PC-9 (cell line): ENCODE results near the gene LYRM7. TPM values are rescaled to one million over a fixed set of nuclear protein-coding genes. Genes with fewer than 3 reads are reported as not detected.

Source experiments
- BruUV-seq: library from RNA; stranded (reverse); fragments of 400-500 nt; replicated peaks from 2 replicates; lab custom pipeline; 2021; lab: Mats Ljungman, UMichigan
- CTCF ChIA-PET: fragments of 300-600 bp; sonication (Branson Sonifier 250); formaldehyde crosslinking; loops from one replicate; lab custom pipeline; 2022; ENCODE audit warnings: antibody characterized with exemption; lab: Charles Lee
- POLR2A ChIA-PET: fragments of 300-600 bp; sonication (Branson Sonifier 250); formaldehyde crosslinking; loops from one replicate; lab custom pipeline; 2022; ENCODE audit warnings: antibody characterized with exemption; ENCODE audit not compliant: unreplicated experiment; lab: Charles Lee
- DNase-seq, 2 experiments: peaks; one replicate each; pipeline versions ENCODE4 v3.0.0 to v3.0.0-alpha.2; 2015 to 2022; ENCODE audit warnings: mixed read lengths in 1 of 2
- H2AFZ ChIP-seq: fragments of 200-600 bp; sonication (generic); 2 replicates; pipeline ENCODE4 v1.8.1; 2017; ENCODE audit warnings: antibody characterized with exemption
- H3F3A ChIP-seq: fragments of 200-600 bp; sonication (generic); 2 replicates; pipeline ENCODE4 v1.8.1; 2017; ENCODE audit warnings: antibody characterized with exemption, mild to moderate bottlenecking, low read depth; ENCODE audit not compliant: insufficient read depth
- H3K27ac ChIP-seq: fragments of 200-600 bp; sonication (generic); 2 replicates; pipeline ENCODE4 v1.6.1; 2016; ENCODE audit warnings: mixed run types
- H3K27me3 ChIP-seq: fragments of 200-600 bp; sonication (generic); 2 replicates; pipeline ENCODE4 v1.6.1; 2016; ENCODE audit warnings: low read depth, mixed run types; ENCODE audit not compliant: insufficient read depth
- H3K36me3 ChIP-seq: fragments of 200-600 bp; sonication (generic); 2 replicates; pipeline ENCODE4 v1.6.1; 2016; ENCODE audit warnings: low read depth, mixed run types
- H3K4me1 ChIP-seq: fragments of 200-600 bp; sonication (generic); replicated peaks from 2 replicates; pipeline ENCODE4 v1.6.1; 2016; ENCODE audit warnings: mixed run types; ENCODE audit not compliant: insufficient read depth
- H3K4me2 ChIP-seq: fragments of 200-600 bp; sonication (generic); 2 replicates; pipeline ENCODE4 v1.6.1; 2017; ENCODE audit warnings: mixed run types
- H3K4me3 ChIP-seq: fragments of 200-600 bp; sonication (generic); 2 replicates; pipeline ENCODE4 v1.6.1; 2016; ENCODE audit warnings: mixed run types
- H3K79me2 ChIP-seq: fragments of 200-600 bp; sonication (generic); 2 replicates; pipeline ENCODE4 v1.6.1; 2017; ENCODE audit warnings: low read depth, mixed run types
- H3K9me2 ChIP-seq: fragments of 200-600 bp; sonication (generic); 2 replicates; pipeline ENCODE4 v1.8.1; 2017; ENCODE audit warnings: mild to moderate bottlenecking; ENCODE audit not compliant: insufficient read depth
- H3K9me3 ChIP-seq: fragments of 200-600 bp; sonication (generic); 2 replicates; pipeline ENCODE4 v1.8.1; 2016; ENCODE audit warnings: low read depth; ENCODE audit not compliant: insufficient read depth
- H4K20me1 ChIP-seq: fragments of 200-600 bp; sonication (generic); 2 replicates; pipeline ENCODE4 v1.8.1; 2017; ENCODE audit not compliant: insufficient read depth
- CTCF ChIP-seq: fragments of 200-600 bp; sonication (generic); conservative IDR thresholded peaks from 2 replicates; pipeline ENCODE4 v1.6.1; 2017; ENCODE audit warnings: mixed run types, antibody characterized with exemption, mild to moderate bottlenecking, moderate library complexity
- EZH2 ChIP-seq: fragments of 200-600 bp; sonication (generic); IDR thresholded peaks from 2 replicates; pipeline ENCODE4 v1.8.0; 2017; ENCODE audit warnings: antibody characterized with exemption, low read depth
- intact Hi-C: fragments of 100-400 bp; cut with micrococcal nuclease; formaldehyde crosslinking; loops from one replicate; pipeline ENCODE4 v1.10.0; 2022; ENCODE audit not compliant: unreplicated experiment
- total RNA-seq: library from RNA; stranded (reverse); gene quantifications from 2 replicates; pipeline ENCODE4 v1.2.3, GENCODE V29; 2021

The LYRM7 gene
- total RNA-seq, 1 experiment from 2014 or later = 9.5 TPM

- H3K9me3 ChIP-seq = no peaks in the 10 kb centered on the region
- POLR2A ChIA-PET = no interaction called here
- H3K4me1 ChIP-seq = no peaks in the 10 kb centered on the region
- no peaks in the 10 kb centered on the region for H3K9me2 ChIP-seq
- no peak for DNase-seq
- no peak overlapping the region for H3K27ac ChIP-seq
- intact Hi-C loops = no loop called here
- no peak overlapping the region for H3K4me3 ChIP-seq
- peaks cover 3% of the 10 kb centered on the region; the same call in 1 of the 2 replicates for H3F3A ChIP-seq
- no peaks in the 10 kb centered on the region for H3K79me2 ChIP-seq
- no peak overlapping the region for H2AFZ ChIP-seq
- H3K27me3 ChIP-seq = no peaks in the 10 kb centered on the region
- BruUV-seq = no TSS peak
- H4K20me1 ChIP-seq = no peaks in the 10 kb centered on the region
- no peak overlapping the region for H3K4me2 ChIP-seq
- CTCF ChIA-PET = no interaction called here
- no peak for TF ChIP-seq EZH2
- no peak for TF ChIP-seq CTCF
- H3K36me3 ChIP-seq = no peaks in the 10 kb centered on the region
These were observed 38.9 kb downstream of the LYRM7 start for GRCh38 chr5:131209506-131210150.

- Histone ChIP-seq H3K27me3 (no peaks in the 10 kb centered on the region), H4K20me1 (no peaks in the 10 kb centered on the region), H3K4me3 (no peak overlapping the region), H3K4me1 (no peaks in the 10 kb centered on the region), H3K9me3 (no peaks in the 10 kb centered on the region), H3K9me2 (no peaks in the 10 kb centered on the region), H3K4me2 (no peak overlapping the region), H2AFZ (no peak overlapping the region), H3K36me3 (no peaks in the 10 kb centered on the region), H3K79me2 (no peaks in the 10 kb centered on the region), H3K27ac (no peak overlapping the region), H3F3A (peaks cover 3% of the 10 kb centered on the region; the same call in 1 of the 2 replicates)
- DNase-seq = no peak
- ChIA-PET POLR2A (no interaction called here), CTCF (no interaction called here)
- intact Hi-C loops = no loop called here
- TF ChIP-seq CTCF (no peak), EZH2 (no peak)
- BruUV-seq = no TSS peak
These were observed 39.4 kb downstream of the LYRM7 start for GRCh38 chr5:131210151-131210510.

DNA sequence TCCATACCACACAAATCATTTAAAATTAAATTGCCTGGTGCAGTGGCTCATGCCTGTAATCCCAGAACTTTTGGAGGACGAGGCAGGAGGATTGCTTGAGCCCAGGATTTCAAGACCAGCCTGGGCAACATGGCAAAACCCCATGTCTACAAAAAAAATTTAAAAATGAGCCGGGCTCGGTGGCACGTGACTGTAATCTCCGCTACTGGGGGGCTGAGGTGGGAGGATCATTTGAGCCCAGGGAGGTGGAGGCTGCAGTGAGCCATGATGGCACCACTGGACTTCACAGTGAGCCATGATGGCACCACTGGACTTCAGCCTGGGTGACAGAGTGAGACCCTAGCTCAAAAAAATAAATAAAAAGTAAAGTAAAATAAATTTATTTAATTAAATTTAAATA is 40.9 kb downstream of the LYRM7 start:
- Histone ChIP-seq H2AFZ (no peak overlapping the region), H3K4me2 (no peak overlapping the region), H3K4me3 (no peak overlapping the region), H3K27ac (no peak overlapping the region), H3K4me1 (no peaks in the 10 kb centered on the region), H3K9me2 (no peaks in the 10 kb centered on the region), H3K79me2 (no peaks in the 10 kb centered on the region), H3F3A (peaks cover 3% of the 10 kb centered on the region; the same call in 1 of the 2 replicates), H3K9me3 (no peaks in the 10 kb centered on the region), H3K27me3 (no peaks in the 10 kb centered on the region), H4K20me1 (no peaks in the 10 kb centered on the region), H3K36me3 (no peaks in the 10 kb centered on the region)
- BruUV-seq = no TSS peak
- CTCF ChIA-PET = no interaction called here
- POLR2A ChIA-PET = no interaction called here
- intact Hi-C loops = no loop called here
- DNase-seq = no peak
- TF ChIP-seq EZH2 = no peak
- TF ChIP-seq CTCF = no peak
